Left lobe of liver (tissue), 2 donors: ENCODE results near the gene TMEM151A. TPM values are rescaled to one million over a fixed set of nuclear protein-coding genes. Genes with fewer than 3 reads are reported as not detected.
A peak's percentile ranks its signal among the peaks of the same experiment; 100 is the strongest.

Experiments used
- ATAC-seq: fragments of 200-7000 bp; cut with Tn5 transposase; one replicate; pipeline ENCODE4 v1.9.1; 2020; ENCODE audit warnings: mild to moderate bottlenecking, moderate library complexity
- DNase-seq: peaks from one replicate; pipeline ENCODE4 v3.0.0-alpha.2; 2020; ENCODE audit warnings: low spot score
- total RNA-seq: library from RNA; stranded (reverse); gene quantifications from one replicate; pipeline ENCODE4 v1.2.1, GENCODE V29; 2021
- donor health status: DM: no; HTN: no; CAD: no; lungs with moderate emphysema.
- donor health status: DM: no; HTN: yes; CAD: no.

Gene TMEM151A
- total RNA-seq, 1 donor from 2014 or later: 0.10 TPM

DNA sequence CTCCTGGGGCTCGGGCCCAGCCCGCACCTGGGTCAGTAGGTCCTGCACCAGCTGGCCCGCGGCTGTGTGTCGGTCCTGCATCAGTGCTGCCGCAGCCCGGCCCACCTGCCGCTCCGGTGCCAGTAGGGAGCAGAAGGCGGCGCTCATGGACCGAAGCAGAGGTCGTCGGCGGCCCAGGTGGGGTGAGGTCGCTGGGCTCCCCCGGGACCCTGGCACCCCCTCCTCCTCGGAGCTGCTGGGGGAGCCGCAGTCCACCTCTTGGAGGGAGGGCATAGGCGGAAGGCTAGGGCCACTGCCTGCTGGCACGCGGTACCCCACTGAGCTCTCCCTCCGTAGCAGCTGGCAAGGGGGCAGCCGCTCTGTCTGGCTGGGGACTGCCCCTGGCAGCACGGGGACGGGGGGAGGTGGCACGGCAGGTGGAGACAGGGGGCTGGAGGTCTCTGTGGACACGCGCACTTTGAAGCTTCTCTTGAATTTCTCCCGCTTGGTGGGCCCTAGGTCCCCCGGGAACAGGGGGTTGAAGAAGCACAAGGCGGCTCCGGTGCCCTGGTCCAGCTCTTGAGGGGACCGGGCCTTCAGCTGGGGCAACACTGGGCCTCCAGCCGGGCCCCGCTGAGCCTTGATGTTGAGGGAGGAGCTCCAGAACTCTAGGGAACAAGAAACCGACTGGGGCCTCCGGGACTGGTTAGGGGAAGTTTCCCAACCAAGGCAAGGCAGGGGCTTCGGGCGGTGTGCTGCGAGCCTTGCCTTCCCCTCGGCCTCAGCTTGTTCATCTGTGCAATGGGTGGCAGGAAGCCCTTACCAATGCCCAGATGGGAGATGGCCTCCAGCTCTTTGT, 43.1 kb downstream of the TMEM151A start:
- ATAC-seq (no peak), DNase-seq (no peak)

DNA sequence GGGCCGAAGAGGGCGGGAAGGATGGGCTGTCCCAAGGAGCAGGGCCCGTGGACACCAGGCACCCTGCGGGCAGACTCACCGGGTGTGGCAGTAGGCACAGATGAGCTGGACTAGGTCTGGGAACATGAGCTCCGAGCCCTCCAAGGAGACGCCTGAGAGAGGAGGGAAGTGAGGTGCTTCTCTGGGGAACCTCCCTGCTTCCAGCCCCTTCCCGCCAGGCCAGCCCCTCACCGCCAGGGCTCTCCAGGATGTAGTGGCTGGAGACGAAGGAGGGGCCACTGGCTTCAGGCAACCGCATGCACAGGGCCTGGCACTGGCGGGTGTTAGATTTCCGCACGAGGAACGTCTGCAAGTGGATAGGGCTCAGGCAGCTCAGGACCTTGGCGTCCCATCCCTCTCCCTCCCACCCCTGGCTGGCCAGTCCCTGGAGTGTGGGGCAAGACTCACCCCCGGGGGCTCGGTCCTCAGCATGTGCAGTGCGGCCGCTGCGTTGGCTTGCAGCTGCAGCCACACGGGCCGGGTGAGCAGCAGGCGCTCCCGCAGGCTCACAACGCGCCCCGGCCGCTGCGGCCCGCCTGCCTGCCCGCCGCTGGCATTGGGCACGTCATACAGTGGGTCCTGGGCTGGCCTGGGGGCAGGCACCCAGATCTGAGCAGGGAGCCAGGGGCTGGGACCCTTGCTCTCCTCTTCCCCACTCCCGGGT, 44.0 kb downstream of the TMEM151A start:
- ATAC-seq (peak; percentile 23), DNase-seq (no peak)

DNA sequence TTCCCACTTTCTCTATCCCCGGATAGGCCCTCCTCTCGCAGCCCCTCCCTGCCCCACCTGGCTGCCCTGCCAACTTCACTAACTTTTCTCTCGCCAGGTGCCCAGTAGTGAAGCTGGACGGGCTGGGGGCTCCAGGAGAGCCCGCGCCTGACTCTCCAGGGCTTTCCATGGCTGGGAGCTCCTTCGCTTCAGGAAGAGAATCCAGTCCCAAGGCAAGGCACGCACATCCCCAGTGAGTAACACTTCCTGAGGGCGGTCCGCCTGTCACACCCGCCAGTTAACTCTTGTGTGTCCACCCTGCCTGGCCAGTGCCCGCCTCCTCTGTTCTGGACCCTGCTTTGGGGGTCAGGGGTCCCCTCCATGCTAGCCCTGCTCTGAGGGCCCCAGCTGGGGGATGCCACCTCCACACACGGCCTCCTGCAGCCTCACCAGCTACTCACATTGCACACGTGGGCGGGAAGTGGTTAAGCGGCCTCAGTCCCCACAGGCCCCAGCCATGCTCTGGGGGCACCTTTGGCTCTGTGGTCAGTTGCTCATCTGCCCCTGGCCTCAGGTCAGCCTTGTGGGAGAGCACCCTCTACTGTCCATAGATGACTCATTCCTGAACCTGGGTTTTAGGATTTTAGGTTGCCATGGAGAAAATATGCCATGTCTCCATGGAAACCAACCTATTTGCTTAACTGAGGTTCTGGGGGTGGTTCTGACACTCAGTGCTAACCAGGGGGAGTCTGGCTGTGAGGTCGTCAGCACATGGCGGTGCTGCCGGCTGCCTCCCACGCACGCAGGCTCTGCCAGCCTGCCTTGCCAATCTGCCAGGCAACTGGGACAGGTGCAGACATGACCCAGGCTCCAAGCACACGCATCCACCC, 44.8 kb downstream of the TMEM151A start, which contains the start of gene RIN1:
TSS of gene RIN1 (minus strand) at position 201 of the 869 bp plus-strand sequence. CDS start at position 169, 32 bp downstream.
- ATAC-seq: peak; percentile 75
- DNase-seq: no peak

DNA sequence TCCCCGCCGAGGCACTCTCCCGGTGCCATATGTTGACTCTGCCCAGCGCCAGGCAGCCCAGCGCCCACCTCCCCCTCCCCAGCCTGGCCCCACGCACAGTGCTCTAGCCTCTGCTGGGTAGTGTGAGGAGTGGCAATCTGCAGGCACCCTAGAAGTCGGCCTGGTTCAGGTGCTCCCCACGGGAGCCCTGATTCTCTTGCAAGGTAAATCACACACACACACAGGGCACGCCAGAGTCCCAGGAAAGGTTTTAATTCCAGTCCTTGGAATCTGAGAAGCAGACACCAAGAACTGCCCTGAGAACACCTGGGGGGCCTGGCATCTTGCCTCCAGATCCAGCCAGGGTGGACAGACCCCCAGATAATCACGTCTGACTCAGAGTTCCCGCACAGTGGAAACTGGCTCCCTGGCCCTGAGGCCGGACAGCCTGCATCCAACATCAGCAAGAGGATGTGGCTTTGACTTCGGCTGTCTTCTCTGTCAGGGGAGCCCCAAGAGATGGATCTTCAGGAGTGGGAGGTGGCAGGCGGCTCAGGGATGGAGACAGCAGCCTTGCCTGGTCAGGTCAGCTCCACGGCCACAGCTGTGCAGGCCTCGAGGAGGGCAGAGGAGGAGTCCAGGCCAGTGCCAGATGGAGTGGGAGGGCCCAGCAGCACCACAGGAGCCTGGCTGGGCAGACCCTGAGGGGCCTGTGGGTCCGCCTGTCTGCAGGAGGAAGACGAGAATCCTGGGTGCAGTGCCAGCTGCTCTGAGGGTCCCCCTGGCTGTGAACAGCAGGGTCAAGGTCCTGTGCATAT, 45.6 kb downstream of the TMEM151A start:
- no peak for DNase-seq
- no peak for ATAC-seq

DNA sequence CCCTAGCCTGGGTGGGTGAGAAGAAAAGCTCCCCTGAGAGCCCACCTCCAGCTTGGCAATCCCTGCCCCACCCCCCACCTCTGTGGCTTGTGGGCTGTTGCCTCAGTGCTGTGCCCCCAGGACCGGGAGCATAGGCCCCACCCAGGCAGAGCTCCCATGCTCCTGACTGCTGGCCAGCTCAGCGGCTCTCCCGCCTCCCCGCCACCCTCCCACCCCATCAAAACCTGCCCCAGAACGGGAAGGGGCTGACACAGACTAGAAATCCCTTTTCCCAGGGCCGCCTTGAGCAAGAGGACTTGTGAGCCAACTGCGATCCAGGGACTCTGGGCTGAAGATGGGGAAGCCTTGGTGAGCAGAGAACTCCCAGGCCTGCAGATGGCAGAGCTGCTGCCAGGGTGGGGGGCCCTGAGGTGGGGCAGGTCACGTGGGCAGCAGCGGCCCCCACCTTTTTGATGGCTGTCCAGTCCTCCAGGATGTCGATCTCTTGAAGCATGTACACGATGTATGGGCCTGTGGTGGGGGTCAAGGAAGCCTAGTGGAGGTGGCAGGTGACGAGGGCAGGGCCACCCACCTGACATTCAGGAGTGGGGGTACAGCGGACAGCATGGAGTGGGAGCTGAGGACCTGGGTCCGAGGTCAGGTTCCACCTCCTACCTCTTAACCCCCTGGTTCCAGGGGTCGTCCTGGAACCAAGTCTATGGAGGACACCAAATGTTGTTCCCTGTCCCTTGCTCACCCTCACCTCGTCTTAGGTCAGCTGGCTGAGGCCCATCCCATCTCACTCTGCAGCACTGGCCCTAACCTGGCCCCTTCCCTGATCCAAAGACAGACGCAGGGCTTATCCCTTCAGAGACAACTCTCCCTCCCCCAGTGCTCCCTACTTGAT, 46.8 kb downstream of the TMEM151A start:
- DNase-seq: no peak
- ATAC-seq: no peak

DNA sequence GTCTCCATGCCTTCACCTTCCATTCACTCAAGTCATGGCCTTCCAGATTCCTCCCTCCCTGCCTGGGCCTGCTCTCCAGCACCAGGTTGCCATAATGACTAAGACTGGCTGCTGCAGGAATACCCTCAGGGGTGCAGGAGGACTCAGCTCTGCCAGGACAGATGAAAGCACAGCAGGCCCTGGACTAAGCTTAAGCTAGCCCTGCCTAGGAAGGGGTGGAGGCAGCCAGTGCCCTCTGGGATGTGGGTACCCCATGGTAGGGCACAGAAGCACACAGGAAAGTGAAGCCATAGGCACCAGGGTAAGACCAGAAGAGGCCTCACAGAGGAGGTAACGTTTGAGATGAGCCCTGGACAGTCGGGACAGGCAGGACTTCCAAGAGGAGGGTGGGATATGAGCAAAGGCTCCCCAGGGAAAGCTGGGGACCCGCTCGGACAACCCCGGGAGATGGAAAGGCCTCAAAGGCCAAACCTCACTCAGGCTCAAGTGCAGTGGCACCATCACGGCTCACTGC, 47.5 kb downstream of the TMEM151A start:
- ATAC-seq (no peak), DNase-seq (no peak)

DNA sequence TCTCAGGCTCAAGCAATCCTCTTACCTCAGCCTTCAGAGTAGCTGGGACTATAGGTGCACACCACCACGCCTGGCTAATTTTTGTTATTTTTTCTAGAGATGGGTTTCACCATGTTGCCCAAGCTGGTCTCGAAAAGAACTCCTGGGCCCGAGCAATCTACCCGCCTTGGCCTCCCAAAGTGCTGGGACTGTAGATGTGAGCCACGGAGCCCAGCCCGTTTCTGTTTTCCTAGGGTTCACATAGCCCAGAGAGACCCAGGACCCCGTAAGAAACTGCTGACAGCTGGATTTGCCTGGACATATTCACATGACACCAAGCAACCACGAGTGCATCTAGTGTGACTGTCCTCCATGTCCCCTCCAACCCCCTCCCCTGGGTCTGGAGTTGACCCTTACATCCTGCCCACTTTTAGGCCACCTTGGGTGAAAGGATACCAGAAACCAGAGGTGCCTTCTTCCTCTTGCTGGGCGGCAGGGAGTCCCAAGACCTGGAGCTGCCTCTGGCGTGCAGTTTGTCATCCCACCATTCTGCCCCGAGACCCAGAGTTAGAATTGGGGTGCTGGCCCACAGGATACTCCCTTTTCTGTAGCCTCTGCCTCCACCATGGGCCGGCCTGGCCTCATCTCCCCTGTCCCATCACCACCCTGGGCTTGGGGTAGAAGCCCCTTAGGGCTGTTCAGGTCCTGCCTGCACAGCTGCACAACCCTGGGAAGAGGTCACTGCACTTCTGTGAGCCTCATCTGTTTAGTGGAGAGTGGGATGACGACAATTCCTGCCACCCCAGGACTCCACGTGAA, 48.2 kb downstream of the TMEM151A start:
- no peak for ATAC-seq
- no peak for DNase-seq

DNA sequence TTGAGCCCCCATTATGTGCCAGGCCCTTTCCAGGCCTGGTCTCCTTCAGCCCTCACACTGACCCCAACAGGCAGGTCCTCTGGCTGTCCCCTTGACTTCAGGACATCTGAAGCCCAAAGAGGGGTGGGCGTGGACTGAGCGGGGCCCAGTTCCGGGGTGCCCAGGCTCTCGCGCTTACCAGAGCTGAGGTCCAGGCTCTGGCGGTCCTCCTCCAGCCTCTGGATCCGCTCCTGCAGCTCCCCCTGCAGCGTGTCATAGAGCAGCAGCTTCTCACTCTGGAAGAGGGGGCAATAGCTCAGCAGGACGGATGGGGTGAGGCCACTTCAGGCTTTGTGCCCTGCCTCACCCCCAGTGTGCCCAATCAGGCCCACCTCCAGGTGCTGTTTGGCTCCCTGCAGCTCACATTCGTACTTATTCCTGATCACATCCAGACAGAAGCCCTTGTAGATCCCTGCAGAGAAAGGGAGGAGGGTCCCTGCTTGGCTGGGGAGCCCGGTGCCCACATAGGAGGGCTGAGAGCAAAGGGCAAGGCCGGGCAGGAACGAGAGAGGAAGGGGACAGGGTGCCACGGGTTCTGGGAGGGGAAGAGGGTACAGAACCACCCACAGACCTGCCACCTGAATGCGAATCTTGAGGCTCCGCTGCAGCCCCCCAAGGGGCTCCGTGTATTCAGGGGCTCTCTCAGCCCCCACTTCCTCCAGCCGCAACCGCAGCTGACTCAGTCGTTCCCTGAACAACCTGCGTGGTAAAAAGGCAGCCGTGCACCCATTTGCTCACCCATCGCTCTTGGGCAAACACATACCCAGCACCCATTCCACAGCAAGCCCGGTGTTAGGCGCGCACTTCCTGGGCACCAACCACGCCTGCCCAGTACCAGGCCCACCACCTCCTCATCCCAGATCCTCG, 49.2 kb downstream of the TMEM151A start:
- no peak for ATAC-seq
- no peak for DNase-seq

DNA sequence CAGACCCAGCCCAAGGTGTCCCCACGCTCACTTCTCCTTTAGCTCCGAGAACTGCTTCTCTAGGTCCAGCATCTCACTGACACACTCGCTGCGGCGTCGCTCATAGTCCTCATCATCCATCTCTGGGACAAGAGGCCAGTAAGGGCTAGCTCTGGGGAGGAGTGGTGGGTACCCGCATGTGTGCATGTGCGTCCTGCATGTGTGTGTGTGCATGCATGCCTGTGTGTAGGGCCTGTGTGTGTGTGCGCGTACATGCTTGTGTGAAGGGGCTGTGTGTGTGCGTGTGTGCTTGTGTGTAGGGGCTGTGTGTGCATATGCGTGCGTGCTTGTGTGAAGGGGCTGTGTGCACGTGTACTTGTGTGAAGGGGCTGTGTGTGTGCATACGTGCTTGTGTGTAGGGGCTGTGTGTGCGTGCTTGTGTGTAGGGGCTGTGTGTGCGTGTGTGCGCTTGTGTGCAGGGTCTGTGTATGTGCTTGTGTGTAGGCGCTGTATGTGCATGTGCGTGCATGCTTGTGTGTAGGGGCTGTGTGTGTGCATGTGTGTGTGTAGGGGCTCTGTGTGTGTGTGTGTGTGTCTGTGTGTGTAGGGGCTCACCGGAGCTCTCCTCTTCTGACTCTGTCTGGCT, 49.9 kb downstream of the TMEM151A start:
- DNase-seq (no peak), ATAC-seq (no peak)

DNA sequence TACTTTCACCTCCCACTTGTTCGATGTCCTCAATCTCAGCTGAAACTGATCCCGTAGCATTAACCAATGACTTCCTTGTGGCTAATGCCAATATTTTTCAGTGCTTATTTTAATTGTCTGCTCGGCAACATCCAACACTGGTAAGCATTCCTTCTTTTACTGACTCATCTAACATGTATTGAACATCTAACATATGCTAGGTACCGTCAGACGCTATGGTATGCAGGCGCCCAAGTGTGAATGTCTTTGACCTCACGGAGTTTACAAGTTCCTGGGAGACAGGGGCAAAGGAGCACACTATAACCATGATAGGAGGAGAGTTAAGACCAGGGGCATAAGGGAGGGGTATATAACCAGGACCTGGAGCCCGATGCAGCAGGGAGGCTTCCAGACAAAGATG, 51.5 kb downstream of the TMEM151A start:
- ATAC-seq (no peak), DNase-seq (no peak)

DNA sequence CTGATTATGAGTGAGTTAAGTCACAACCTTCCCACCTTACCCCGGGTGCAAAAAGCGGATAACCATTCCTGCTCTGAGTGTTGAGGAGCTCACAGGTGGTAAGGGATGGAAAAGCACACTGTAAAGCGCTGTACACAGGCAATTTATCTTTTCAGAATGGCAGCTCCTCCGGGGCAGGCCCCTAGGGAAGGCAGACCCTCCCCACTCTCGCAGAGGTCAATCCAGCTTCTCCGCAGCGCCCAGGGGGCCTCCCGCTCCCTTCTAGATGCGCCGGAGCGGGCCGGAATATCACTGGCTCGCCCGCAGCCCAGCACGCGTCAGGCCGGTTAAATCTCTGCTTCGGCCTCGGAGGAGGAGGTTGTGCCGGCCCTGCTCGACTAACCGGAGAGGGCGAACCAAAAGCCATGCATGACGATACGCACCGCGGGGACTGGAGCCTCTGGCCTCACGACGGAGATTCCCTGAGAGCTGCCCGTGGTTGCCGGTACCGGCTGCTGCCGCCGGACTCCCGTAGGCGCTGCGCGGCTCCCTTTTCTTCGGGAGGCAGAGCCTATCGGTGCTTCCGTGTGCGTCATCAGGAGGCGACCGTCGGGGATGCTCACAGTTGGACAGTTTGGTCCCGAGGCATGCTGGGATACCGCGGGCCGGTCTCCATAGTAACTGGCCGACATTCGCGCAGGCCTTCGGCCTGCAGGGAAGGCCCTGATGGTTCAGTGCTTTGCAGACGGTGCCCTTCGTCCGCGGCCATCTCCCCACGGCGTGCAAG, 53.0 kb downstream of the TMEM151A start, which contains the start of gene BRMS1:
TSS of gene BRMS1 (minus strand) at position 555 of the 766 bp plus-strand sequence. CDS start 2,870 bp downstream, outside the sequence.
- peak; percentile 81 for ATAC-seq

DNA sequence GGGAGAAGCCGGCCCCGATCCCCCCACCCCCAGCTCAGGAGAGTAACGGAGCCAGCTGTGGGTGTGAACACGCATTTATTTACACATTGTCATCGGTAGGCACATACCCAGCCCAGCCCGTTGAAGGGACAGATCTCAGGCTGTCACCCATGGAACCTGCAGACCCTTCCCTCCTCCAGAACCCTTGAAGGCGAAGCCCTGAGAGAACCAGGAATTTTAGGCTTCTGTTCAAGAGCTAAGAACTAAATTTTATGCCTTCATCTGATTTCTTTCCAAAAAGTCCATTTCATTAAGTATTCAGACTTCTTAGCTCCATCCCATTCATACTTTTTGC, 53.6 kb downstream of the TMEM151A start:
- no peak for ATAC-seq
- DNase-seq: no peak

More for the DNA sequence above, 53.0 kb downstream of the TMEM151A start, which contains the start of gene BRMS1:
- peak; percentile 99 for DNase-seq
